Nucleus accumbens (tissue), 56 donors: ENCODE measurements around the gene NPFF.
"Not testable (repeated sequence)": the region's sequence is repeated elsewhere in the genome, so short reads cannot be mapped to it uniquely, and the experiment has no call there.

Experiments used
- DNase-seq, 56 donors: peaks; one replicate each; lab custom pipeline; 2025; lab: John Stamatoyannopoulos, UW

NPFF gene

DNA sequence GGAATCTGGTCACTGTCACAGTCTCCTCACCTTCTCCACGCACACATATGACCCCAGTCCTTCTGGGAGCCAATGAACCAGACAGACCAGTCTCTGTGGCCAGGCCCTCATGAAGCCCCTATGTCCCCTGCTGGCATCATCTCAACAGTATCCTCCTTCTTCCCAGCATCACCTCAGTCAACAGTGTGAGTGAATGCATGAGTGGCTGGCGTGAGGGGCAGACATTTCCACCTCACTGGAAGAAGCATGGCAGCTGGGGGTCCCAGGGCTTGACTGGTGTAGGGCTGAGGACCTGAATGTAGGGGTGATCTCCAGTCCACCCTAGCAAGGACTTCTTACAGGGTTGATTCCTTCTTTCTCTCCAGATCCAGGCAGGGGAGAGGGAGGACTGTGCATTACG, 9.8 kb downstream of the NPFF start:
- DNase-seq: no peak

DNA sequence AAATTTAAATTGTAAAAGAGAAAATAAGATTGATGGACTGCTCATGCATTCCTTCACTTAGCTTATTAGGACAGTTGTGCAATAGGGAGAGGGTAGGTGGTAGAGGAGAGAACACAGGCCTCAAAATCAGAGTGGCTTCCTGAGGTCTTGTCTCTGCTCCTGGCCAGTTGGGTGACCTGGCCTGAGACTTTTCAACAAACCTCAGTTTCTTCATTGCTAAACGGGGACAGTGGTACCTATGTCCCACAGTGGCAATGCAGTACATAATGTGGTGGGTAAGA, 10.6 kb downstream of the NPFF start:
- DNase-seq: no peak

DNA sequence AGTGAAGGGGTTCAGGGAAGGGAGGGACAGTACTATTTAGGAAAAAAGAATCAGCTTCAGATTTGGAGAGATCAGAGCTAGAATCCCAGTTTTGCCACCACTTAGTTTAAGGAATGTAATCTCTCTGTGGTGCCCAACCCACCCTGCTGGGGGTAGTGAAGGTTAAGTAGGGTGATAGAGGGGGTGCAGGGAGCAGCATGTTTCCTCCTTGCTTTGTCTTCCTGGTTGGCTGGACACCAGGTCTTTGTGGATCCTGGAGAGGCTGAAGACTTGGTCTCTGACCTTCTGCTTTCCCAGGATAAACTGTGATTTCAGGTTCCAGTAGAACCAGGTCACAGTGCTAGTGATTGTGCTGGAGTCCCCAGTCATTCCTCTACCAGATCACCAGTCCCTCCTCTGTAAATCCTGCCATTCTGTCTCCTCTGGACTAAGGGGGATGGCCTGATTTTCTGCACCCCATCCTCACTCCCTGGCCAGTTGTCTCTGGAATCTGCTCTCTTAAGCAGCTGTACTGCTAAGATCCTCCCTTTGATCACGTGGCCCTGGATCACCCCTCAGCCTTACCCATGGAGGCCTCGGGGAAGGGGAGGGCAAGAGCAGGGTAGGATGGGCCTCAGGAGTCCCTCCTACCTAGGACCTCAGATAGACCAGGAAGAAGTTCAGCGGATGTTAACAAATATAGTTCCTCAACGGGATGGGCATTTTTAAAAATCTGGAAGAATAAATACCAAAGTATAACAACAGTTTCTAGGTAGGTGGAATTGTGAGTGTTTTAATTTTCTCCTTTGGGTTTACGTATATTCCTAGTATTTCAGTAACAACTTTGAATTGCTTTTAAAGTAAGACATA, 11.2 kb downstream of the NPFF start:
- peak in 9 of 56 donors; percentile 9 to 36 (median 25) for DNase-seq

DNA sequence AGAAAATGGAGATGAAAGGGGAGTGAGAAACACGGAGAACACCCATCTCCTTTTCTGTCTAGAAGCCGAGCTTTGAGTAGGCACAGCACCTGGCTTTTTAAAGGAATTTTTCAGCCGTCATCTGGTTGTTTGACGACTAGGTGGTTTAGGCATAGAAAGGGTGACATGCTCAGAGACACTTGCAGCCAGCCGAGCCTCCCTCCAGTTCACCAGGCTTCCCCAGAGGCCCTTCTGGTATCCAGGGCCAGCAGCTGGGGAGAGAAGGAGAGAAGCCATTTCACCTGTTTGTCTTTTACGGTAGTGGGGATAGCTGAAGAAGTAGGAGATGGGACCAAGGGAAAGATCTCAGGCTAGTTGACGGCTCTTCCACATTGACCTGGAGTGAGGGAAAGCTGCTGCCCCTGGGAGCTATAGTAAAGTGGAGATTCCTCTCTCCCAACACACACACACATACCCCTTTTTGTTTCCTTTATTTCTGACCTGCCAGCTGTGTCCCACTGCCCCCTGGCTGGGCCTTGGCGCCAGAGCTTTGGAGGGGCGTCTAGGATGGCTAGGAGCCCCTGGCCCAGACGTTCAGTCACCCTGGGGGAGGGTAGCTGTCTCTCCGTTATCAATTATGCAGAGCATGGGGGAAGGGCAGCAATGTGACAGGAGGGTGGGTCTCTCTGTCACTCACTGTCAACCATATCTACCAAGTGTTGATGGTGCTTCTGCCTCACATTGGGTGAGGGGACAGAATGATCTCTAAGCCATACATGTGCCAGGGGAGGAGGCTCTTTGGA, 13.5 kb downstream of the NPFF start:
- DNase-seq: peak in 1 of 56 donors; percentile 41

DNA sequence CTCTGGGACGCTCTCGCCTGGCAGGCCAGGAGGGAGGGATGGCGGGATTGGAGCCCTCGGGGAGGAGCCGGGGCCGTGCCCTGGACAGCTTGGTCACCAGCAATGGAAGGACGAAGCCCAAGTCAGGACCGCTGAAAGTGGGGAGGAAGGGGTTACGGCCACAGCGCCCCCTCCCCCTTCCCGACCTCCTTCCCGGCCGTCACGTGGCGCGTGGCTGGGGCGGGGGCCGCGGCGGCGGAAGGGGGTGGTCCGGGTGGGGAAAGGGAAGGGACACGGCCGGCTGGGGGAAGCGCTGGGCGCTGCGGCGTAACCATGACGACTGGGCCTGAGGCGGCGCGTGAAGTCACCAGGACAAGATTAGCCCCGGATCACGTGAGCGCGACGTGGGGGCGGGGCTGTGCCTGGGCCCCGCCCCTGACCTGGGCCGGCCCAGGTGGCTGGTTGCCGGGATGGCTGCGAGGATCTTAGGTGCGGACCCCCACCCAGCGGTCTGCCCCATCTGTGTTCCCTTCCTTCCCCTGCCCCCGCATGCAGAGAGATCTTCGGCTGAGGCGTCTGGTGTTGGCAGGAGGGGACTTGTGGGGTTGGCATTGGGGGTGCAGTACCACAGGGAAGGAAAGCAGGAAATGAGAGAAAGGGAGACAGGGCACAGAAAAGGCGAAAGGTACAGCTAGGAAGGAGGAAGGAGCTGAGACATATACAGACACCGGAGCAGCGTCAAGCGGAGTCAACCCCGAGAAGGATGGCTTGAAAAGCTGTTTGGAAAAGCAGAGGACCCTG, 14.3 kb downstream of the NPFF start:
- DNase-seq: peak; percentile 65 to 98 (median 92)

DNA sequence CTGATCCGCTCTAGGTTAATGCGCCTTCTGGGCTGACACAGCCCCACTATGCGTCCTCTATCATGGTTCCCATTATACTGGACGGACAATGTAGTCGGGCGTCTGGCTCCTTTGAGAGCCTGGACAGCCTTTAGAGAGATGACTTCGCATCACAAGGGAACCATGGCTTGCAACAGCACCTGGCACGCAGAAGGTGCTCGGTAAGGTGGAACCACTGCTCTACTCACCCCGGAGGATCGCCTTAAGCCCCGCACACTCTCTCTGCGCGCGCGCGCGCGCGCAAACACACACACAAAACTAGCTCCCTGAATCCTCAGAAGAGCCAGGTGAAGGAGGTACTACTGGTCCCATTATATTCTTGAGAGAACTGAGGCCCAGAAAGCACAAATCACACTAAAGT, 15.1 kb downstream of the NPFF start:
- DNase-seq: no peak

DNA sequence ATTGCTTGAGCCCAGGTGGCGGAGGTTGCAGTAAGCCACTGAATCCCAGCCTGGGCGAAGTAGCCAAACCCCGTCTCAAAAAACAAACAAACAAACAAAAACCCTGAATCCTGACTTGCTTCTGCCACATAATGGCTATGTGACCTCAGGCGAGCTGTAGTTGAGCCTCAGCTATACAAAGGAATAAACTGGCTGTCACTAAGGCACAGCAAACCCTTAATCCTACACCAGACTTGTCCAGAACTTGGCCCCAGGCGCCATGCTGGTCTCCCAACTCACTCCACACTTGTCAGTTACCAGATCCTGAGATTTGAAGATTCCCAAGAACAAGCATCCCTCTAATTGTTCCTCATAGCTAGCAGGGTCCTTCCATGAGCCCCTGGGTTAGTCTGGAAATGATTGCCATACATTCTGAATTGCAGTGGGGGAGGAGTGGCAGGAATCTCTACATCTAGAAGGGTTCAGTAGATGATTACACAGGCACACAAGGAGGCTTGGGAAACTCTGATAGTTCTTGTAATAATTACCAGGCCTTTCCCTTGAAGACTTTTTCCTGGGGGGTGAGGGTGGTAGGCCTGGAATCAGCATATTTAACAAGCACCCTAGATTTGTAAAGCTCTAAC, 17.9 kb downstream of the NPFF start:
- DNase-seq: no peak

DNA sequence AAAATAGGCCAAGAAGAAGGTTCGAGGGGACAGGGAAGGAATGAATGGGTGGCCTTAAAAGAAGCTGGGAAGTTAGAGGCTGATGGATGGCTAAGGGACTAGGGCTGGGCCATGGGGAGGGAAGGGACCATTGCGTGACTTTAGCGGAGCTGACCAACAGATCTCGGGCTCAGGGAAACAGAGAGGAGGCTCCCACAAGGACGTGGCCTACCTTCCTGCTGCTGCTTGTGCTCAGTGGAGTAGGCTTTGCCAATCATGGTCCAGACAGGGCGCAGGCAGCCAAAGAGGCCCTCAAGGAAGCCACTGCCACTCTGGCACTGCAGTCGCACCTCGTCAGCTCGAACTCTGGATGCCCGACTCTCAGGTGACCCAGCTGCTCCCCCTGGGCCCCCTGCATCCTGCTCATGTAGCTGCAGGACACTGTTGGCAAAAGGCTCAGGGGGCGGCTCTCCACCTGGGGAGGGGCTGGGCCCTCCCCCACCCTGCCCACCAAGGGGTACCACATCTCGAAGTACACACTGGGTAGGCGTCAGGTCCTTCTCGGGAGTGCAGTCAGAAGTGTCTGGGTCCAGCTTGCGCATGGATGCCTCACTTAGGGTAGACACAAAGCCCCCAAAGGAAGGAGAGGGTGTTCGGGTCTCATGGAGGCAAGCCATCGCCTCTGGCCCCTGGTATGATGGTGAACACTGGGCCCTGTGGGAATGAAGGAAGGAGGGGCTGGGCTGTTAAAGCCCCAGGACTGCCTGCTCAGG, 20.4 kb downstream of the NPFF start:
- DNase-seq: no peak

DNA sequence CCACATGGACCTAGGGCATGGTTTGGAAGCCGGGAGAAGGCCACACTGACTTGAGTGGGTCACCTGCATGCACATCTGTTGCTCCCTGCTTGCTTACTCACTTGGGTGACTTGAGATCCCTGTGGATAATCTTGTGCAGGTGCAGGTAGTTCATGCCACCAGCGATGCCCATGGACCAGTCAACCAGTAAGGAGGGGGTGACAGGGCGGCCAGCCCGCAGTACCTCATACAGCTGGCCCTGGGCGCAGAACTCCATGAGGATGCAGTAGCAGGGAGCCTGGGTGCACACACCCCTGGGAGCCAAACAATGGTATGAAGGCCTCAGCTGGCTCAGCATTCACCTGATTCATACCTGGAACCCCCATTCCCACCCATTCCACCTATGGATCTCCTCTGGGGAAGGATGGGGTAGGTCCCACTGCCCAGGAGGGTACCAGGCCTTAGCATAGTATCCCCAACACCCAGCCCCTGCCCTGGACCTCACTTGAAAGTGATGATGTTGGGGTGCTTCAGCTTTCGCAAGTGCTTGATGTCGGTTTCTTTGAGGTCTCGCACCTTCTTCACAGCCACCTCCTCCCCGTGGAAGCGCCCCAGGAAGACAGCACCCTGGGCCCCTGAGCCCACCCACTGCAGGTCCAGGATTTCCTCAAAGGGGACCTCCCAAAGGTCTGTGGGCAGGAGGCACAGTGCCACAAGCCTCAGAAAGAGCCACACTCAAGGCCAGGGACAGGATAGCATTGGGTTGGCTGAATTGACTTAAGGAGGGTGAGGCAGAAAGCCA, 21.1 kb downstream of the NPFF start:
- DNase-seq: no peak

DNA sequence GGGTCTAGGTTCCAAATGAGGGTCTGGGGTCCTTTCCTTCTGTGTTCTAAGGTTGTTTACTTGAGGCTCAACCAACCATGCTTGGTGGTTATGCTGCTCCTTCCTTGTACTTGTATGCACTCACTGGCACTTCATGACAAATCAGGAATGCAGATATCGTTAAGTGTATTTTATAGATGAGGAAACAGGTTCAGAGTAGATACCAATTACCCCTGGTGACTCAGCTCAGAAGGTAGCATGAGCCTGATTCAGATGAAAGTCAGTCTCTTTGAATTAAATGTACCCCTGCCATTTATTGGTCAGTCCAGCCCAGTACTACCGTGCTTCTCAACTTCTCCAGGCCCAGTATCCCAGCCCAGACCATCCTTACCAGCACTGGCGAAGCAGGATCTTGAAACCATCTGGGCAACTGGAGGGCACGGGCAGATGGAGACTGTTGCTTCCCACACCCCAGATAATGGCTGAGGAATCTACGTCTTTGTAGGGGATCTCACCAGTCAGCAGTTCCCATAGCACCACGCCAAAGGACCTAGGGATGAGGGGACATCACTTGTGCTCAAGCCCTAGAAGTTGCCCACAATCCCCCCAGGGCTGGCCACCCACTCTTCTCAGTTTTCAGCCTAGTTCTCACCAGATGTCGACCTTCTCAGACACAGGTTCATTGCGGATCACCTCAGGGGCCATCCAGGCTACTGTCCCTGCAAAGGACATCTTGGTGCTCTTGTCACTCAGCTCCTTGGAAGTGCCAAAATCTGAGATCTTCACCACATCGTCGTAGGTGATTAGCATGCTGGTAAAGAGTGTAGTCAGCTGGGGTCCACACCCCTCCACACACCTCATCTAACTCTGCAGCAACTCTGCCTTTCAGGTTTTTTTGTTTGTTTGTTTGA, 22.4 kb downstream of the NPFF start:
- DNase-seq: no peak

DNA sequence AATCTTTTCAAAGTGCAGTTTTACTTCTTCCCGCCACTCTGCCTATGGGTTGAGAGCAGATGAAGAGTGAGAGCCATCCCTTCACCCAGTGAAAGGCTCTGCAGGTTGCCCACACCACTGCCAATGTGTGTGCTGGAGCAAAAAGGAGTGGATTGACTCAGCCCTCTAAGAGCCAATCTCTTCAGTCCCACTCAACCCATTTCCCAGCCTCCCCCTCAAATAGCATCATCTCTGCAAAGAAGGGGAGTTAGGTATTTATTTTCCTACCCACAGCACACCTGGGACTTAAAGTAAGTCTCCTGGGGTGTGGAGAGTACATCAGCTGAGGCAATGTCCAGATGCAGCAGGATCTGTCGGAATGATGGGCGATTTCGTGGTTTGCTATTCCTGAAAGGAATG, 23.3 kb downstream of the NPFF start:
- DNase-seq: no peak

DNA sequence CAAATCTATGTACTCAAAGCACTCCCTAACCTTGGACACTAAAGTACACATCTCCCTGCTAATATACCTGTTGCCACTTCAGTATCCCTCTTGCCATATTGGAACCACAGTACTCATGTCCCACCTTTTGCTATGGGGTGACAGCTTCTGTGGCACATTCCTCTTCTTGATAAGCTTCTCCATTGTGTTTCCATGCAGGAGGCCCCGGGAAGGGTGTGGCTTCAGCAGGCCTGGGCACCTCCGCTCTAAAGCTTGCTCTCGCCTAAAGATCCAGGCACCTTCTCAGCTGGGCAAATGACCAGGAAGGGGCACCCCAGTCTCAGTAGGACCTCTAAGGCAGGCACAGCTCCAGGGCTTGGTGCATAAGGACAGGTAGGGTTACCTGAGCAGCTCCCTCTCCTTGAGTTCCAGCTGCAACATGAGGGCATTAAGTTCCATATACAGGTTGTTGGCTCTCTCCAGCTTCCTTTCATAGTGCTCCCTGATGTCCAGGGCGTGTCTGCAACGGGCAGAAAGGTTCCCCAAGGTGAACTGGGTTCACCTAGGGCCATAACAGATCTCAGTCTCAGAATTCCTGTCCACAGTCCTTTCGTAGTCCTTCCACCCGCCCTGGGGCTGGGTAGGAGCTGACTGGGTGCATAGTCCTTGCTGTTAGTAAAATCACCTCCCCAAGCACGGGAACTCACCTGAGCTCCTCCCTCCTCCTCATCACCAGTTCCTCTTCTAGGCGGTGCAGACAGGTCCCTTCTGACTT, 23.9 kb downstream of the NPFF start:
- no peak for DNase-seq

DNA sequence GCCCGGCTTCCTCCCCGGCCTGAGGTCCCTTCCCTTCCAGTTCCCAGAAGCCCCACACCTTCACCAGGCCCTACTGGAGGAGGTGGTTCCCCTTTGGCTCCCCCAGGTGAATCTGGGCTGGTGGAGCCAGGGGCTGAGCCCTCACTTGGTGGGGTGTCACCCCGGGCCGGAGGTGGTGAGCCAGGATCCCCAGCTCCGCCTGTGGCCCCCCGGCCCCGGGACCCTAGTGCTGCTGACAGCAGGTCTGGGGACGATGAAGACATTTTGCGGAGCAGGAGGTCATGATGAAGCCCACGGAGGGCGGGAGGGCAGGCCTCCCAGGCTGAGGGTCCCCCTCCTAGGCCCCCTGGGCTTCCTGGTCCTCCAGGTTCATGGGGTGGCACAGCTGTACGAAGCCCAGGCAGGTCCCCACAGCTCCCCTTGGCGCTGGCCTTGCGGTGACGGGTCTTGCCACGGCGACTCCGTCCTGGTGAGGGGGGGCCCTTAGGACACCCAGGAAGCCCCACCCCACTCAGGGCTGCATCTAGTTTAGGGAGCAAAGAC, 24.6 kb downstream of the NPFF start:
- no peak for DNase-seq

DNA sequence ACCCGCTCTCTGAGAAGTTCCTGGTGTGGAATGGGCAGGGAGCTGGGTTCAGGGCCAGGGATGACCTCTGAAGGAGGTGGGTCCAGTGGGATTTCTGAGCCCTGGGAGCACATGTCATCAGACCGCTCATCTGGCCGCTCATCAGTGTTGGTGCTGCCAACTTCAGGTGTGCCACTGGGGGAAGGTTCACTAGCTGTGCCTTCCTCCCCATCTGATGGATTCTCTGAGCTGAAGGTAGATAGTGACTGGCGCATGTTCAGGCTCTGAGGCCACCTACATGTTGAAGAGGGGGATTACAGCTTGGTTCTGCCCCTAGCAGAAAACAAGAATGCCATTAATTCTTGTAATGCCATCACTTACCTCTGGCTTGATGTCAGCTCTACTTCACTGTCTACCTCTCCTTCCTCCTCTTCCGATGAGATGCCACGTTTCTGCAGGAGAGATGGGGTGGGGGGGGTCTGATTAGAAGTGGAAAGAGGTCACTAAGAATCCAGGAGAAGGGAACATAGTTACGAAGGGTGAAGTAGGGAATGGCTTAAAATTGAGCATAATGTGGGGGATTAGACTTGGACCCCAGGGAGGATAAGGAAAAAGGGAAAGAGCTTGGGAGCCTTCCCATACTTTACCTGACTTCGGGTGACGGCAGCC, 25.2 kb downstream of the NPFF start:
- DNase-seq: no peak

DNA sequence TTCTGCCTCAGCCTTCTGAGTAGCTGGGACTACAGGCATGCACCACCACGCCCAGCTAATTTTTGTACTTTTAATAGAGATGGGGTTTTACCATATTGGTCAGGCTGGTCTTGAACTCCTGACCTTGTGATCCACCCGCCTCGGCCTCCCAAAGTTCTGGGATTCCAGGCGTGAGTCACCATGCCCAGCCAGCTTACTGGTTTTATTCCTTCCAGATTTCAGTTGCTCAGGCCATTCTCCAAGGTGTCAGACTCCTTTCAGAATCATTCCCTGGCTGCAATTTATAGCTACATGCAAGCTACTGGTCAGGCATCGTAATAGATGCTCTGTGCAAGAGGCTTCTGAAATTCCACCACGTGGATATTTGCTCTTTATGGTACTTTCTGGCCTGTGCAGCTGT, 25.8 kb downstream of the NPFF start:
- not testable (repeated sequence) for DNase-seq

DNA sequence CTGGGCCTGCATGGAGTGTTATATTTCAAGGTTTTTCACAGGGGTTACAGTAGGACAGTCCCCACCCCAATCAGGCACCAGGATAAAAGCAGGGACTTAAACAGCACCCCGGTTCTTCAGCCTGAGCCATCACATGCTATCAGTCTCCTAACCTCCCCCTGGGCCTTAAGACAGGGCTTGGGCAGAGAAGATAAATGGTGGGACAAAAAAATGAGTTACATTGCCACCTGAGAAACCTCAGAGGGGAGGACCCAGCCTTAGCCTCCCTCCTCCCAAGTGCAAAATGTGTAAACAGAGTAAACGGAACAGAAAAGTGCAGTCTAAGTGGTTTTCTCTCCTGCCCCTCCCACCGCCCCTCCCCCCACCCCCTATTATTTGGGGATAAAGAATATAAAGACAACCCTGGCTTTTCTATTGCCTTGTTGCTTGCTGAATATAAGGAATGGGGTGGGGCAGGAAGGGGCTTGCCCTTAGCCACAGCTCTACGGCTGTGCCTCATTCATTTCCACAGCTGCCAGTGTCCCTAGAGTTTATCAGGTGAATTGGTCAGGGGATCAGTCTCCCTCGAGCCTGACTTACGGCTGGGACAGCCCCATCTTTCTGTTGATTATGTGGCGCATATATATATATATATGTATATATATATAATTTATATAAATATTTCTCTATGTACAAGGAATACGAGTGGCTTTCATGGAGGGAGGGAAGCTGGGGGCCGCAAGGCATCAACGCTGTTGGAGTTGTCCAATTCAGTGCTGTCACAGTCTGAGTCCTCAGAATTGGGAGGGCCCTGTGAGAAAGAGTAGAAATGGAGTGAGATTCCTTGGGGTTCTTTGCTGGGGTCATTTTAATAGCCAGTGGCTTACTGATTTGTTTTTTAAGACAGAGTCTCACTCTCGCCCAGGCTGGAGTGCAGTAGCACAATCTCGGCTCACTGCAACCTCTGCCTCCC, 26.5 kb downstream of the NPFF start:
- DNase-seq: no peak
